ENCODE results near the gene ZNF763.
"Not testable (repeated sequence)": the region's sequence is repeated elsewhere in the genome, so short reads cannot be mapped to it uniquely, and the experiment has no call there.

The ZNF763 gene

GRCh38 chr19:11948646-11949045 lies 16.2 kb upstream of the ZNF763 start:
- no peak overlapping the region for H3K27ac Mint-ChIP-seq
- H3K36me3 Mint-ChIP-seq (ENCODE audit: low read depth) = peaks cover 100% of the 10 kb centered on the region
- H3K4me3 Mint-ChIP-seq = no peak overlapping the region
- DNase-seq = no peak
- peaks cover 100% of the 10 kb centered on the region for H3K9me3 Mint-ChIP-seq
- no peaks in the 10 kb centered on the region for H3K4me1 Mint-ChIP-seq
- TF ChIP-seq CTCF (IDR thresholded peaks at IDR 0.05) = no peak
- H3K27me3 Mint-ChIP-seq (ENCODE audit: low read depth, poor library complexity) = peaks cover 8% of the 10 kb centered on the region

GRCh38 chr19:11949201-11949600 lies 15.6 kb upstream of the ZNF763 start:
- H3K4me3 Mint-ChIP-seq = no peak overlapping the region
- peaks cover 8% of the 10 kb centered on the region for H3K27me3 Mint-ChIP-seq (ENCODE audit: low read depth, poor library complexity)
- no peak for TF ChIP-seq CTCF (IDR thresholded peaks at IDR 0.05)
- no peaks in the 10 kb centered on the region for H3K4me1 Mint-ChIP-seq
- no peak overlapping the region for H3K27ac Mint-ChIP-seq
- H3K9me3 Mint-ChIP-seq = peaks cover 100% of the 10 kb centered on the region
- no peak for DNase-seq
- peaks cover 99% of the 10 kb centered on the region for H3K36me3 Mint-ChIP-seq (ENCODE audit: low read depth)

GRCh38 chr19:11949614-11950080 lies 15.2 kb upstream of the ZNF763 start:
- peaks cover 100% of the 10 kb centered on the region for H3K9me3 Mint-ChIP-seq
- DNase-seq; H3K27me3 Mint-ChIP-seq (ENCODE audit: low read depth, poor library complexity); H3K4me1 Mint-ChIP-seq; H3K4me3 Mint-ChIP-seq; H3K27ac Mint-ChIP-seq: not testable (repeated sequence)
- peaks cover 95% of the 10 kb centered on the region for H3K36me3 Mint-ChIP-seq (ENCODE audit: low read depth)

- Mint-ChIP-seq H3K36me3 (ENCODE audit: low read depth) (peaks cover 91% of the 10 kb centered on the region), H3K27me3 (ENCODE audit: low read depth, poor library complexity) (peaks cover 8% of the 10 kb centered on the region), H3K4me3 (no peak overlapping the region), H3K9me3 (peaks cover 100% of the 10 kb centered on the region), H3K27ac (no peak overlapping the region), H3K4me1 (no peaks in the 10 kb centered on the region)
- TF ChIP-seq CTCF (IDR thresholded peaks at IDR 0.05) = no peak
- no peak for DNase-seq
These were observed 14.5 kb upstream of the ZNF763 start for GRCh38 chr19:11950312-11950711.

GRCh38 chr19:11963566-11964355 lies 1.1 kb upstream of the ZNF763 start:
- Mint-ChIP-seq H3K4me1 (peaks cover 31% of the 10 kb centered on the region), H3K36me3 (ENCODE audit: low read depth) (peaks cover 23% of the 10 kb centered on the region), H3K27me3 (ENCODE audit: low read depth, poor library complexity) (peaks cover 24% of the 10 kb centered on the region), H3K27ac (peak overlapping the region; percentile 85), H3K9me3 (peaks cover 51% of the 10 kb centered on the region), H3K4me3 (peak overlapping the region; percentile 92)
- peak; percentile 88 for TF ChIP-seq CTCF (IDR thresholded peaks at IDR 0.05)
- peak; percentile 82 for DNase-seq

GRCh38 chr19:11964496-11964857 lies 363 bp upstream of the ZNF763 start:
- TF ChIP-seq CTCF (IDR thresholded peaks at IDR 0.05) = no peak
- DNase-seq = no peak
- H3K4me3 Mint-ChIP-seq = peak overlapping the region; percentile 92
- peaks cover 20% of the 10 kb centered on the region for H3K27me3 Mint-ChIP-seq (ENCODE audit: low read depth, poor library complexity)
- H3K4me1 Mint-ChIP-seq = peaks cover 31% of the 10 kb centered on the region
- peak overlapping the region; percentile 94 for H3K27ac Mint-ChIP-seq
- peaks cover 25% of the 10 kb centered on the region for H3K36me3 Mint-ChIP-seq (ENCODE audit: low read depth)
- H3K9me3 Mint-ChIP-seq = peaks cover 45% of the 10 kb centered on the region
